ENCODE results near the gene TMEM59L. TPM values are rescaled to one million over a fixed set of nuclear protein-coding genes. Genes with fewer than 3 reads are reported as not detected.

Gene TMEM59L
- total RNA-seq, 2 donors from 2014 or later = not detected

DNA sequence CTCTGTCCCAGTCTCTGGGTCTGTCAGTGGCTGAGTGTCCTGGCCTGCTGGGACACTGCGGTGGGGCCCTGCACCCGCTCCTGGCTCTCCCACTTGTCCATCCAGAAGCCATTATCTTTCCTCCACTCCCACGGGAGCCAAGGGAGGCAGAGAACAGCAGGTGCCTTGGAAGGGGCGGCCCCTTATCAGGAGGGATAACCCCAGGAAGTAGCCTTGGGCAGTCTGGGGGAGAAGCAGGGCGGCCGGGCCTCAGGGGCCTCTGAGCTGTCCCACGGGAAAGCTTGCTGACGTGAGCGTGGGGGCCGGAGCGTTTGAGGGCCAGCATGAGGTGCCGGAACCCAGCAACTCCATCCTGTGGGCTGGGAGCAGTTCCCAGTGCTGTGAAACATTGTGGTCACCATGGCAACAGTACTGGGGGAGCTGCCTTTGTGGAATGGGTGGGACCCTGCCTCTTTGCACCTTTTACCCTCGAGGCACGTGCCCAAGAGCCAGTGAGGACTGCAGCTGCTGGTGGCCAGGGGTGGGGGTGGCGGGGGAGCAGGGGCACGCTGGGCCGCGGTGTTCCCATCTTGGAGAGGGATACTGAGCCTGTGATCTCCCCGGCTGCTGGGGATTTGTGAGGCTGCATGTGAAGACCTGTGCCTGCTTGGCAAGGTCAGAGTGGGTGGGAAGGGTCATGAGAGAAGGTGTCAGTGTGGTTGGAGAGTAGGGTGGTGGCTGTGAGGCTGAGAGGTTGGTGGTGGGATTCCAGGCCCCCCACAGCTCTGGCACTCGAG, 45.1 kb downstream of the TMEM59L start:
- Mint-ChIP-seq H3K4me3 (no peak overlapping the region), H3K36me3 (no peaks in the 10 kb centered on the region), H3K9me3 (no peaks in the 10 kb centered on the region), H3K27ac (no peak overlapping the region), H3K27me3 (no peaks in the 10 kb centered on the region), H3K4me1 (ENCODE audit: low read depth in 2 of 2) (peaks cover 23 to 27% of the 10 kb centered on the region in 2 donors)
- DNase-seq (ENCODE audit: low spot score) (no peak), ATAC-seq (no peak)

DNA sequence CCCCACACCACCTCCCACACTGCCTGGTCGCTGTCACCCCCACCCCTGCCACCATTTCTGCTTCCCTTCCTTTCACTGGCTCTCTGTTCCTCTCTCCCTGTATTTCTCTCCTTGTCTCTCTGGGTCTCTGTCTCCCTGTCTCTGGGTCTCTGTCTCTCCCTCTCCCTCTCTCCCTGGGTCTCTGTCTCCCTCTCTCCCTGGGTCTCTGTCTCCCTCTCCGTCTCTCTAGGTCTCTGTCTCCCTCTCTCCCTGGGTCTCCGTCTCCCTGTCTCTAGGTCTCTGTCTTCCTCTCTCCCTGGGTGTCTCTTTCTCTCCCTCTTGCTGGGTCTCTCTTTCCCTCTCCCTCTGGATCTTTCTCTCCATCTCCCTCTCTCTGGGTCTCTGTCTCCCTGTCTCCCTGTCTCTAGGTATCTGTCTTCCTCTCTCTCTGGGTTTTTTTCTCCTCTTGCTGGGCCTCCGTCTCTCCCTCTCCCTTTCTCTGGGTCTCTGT, 45.7 kb downstream of the TMEM59L start:
- H3K27me3 Mint-ChIP-seq = no peaks in the 10 kb centered on the region
- no peaks in the 10 kb centered on the region for H3K36me3 Mint-ChIP-seq
- ATAC-seq = no peak
- no peak for DNase-seq (ENCODE audit: low spot score)
- H3K27ac Mint-ChIP-seq = no peak overlapping the region
- no peaks in the 10 kb centered on the region for H3K9me3 Mint-ChIP-seq
- H3K4me1 Mint-ChIP-seq (ENCODE audit: low read depth in 2 of 2) = peaks cover 23 to 27% of the 10 kb centered on the region in 2 donors
- no peak overlapping the region for H3K4me3 Mint-ChIP-seq

DNA sequence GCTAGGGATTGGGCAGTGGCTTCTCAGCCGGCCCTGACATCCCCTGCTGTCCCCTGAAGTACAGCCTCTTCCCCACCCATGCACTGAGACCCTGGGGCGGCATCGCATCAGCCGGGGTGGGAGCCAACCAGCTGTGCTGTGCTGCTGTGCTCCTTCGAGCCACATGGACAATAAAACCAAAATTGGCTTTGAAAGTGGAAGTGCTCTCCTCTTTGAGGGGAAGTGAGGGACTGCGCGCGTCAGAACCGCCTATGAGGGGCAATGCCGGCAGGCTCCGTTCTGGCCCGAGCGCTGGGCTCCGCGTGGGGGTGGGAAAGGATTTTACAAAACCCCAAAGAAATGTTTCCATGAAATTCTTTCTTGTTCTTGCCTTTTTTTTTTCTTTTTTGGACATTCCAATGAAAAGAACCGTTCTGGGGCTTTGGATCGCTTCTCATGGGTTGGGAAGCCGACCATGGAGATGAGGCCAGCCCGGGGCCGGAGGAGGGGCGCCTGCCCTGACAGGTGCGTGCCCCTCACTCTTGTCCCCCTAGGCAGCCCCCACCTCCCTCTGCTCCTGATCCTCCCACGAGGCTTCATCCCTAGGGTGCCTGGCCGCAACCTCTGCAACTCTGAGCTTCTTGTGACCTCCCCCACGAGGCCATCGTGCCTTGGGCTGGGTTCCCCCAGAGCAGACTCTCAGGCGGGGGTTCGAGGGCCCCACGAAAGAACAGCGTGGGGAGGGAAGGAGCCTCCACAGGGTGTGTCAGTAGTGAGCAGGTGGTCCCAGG, 46.8 kb downstream of the TMEM59L start:
- H3K27ac Mint-ChIP-seq = no peak overlapping the region
- no peaks in the 10 kb centered on the region for H3K27me3 Mint-ChIP-seq
- DNase-seq (ENCODE audit: low spot score) (no peak), ATAC-seq (no peak)
- H3K4me1 Mint-ChIP-seq (ENCODE audit: low read depth in 2 of 2) = peaks cover 19 to 26% of the 10 kb centered on the region in 2 donors
- H3K36me3 Mint-ChIP-seq = no peaks in the 10 kb centered on the region
- no peaks in the 10 kb centered on the region for H3K9me3 Mint-ChIP-seq
- H3K4me3 Mint-ChIP-seq = no peak overlapping the region

DNA sequence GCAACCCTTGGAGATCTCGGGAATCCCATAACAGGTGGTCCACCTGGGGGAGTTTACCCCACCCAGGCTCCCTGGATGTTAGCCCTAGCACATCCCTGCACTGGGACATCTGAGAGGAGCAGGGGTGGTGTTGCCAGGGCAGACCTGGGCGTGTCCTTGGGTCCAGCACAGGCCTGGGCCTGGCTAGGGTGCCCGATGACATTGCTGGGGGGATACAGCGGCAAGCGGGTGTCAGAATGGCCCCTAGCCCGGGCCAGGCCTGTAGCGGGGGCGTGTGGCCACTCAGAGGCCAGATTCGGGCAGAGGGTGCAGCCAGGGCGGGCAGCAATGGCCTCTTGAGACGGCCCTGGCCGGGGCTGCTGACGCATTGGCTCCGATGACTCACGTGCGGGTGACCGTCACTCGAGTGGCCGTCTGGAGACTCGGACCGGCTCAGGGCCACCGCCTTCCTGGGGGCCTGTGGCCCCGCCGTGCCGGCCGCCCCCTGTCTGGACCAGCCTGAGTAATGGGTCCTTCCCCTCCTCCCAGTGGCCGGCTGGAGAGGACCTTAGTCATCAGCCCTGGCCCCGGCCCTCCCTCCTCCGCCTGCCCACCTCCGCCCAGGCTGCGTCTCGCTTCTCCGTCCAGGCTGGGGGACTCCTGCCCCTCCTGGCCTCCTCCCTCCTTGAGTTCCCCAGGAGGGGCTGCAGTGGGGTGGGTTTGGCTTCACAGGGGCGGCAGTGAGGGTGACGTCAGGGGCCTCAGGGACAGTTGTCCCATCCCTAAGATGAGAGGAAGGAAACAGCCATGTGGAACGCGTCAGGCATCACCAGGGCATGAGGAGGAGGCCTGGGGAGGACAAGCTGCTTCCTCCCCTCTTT, 47.6 kb downstream of the TMEM59L start:
- no peaks in the 10 kb centered on the region for H3K27me3 Mint-ChIP-seq
- no peak overlapping the region for H3K4me3 Mint-ChIP-seq
- H3K9me3 Mint-ChIP-seq = no peaks in the 10 kb centered on the region
- DNase-seq (ENCODE audit: low spot score) (no peak), ATAC-seq (no peak)
- no peak overlapping the region for H3K27ac Mint-ChIP-seq
- peaks cover 19 to 23% of the 10 kb centered on the region in 2 donors for H3K4me1 Mint-ChIP-seq (ENCODE audit: low read depth in 2 of 2)
- no peaks in the 10 kb centered on the region for H3K36me3 Mint-ChIP-seq

DNA sequence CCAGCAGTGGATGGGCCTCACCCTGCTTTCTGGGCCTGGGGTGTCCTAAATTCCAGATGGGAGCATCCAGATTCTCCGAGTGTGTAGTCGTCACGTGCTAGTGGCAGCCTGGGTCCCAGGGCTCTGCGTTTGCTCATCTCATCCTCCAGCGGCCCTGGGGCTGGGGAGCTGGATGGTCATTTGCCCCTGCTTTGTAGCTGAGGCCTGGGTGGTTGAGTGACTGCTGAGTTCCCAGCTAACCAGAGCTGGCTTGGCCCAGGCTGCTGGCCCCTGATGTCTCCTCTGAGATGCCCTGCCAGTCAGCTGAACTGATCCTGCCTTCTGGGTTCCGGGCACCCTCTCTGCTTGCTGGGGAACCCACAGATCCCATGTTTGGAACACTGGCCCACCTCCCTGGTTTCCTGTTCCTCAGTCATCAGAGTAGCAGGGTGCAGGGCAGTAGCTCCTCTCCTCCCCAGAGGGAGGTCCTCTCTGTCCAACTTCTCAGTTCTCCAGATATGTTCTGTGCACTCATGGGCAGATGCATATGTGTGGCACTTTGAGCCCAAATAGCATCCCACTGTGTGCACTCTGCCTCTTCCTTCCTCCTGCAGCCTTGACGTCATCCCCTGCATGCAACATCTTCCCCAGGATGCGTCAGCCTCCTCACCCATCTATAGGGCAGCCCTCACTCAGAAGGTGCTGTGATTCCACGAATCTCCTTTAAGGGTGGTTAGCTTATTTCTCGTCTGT, 48.4 kb downstream of the TMEM59L start:
- Mint-ChIP-seq H3K27me3 (no peaks in the 10 kb centered on the region), H3K4me3 (no peak overlapping the region), H3K27ac (no peak overlapping the region), H3K4me1 (ENCODE audit: low read depth in 2 of 2) (peaks cover 19 to 23% of the 10 kb centered on the region in 2 donors), H3K9me3 (no peaks in the 10 kb centered on the region), H3K36me3 (no peaks in the 10 kb centered on the region)
- no peak for DNase-seq (ENCODE audit: low spot score)
- ATAC-seq = no peak

DNA sequence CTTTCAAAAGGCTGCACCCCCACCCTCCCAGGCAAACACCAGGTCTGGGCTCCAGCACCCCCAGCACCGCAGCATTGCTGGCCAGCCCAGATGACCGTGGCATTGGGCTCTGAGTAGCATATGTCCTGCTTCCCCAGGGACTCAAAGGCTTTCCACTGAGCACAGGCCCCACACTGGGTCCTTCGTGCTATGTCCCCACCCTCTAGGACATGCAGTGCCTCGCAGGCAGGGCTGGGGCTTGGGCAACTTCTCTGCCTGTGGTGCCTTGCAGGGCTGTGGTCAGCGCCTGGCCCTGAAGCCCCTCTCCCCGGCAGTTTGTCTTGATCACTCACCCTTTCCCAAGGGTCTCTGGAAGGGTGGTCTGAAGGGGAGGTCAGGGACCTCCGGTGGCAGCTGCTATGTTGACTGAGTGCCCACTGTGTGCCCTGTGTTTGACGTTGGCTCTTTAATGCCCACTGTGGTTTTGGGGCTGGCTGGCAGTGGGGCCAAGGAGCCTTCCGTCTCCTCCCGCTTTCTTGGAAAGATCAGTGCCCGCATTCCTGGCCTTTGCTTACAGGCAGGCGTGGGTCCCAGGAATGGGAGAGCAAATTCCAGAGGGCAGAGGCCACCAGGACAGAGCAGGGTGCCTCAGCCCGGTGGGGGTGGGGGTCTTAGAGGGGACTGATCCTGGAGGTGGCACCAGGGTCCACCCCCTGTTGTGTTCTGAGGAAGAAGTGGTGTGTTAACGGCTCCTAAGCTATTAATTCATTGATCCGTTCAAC, 50.5 kb downstream of the TMEM59L start:
- Mint-ChIP-seq H3K36me3 (no peaks in the 10 kb centered on the region), H3K27me3 (no peaks in the 10 kb centered on the region), H3K9me3 (no peaks in the 10 kb centered on the region), H3K4me1 (ENCODE audit: low read depth in 2 of 2) (peaks cover 12% of the 10 kb centered on the region in 2 donors), H3K4me3 (no peak overlapping the region), H3K27ac (no peak overlapping the region)
- no peak for DNase-seq (ENCODE audit: low spot score)
- ATAC-seq = no peak

DNA sequence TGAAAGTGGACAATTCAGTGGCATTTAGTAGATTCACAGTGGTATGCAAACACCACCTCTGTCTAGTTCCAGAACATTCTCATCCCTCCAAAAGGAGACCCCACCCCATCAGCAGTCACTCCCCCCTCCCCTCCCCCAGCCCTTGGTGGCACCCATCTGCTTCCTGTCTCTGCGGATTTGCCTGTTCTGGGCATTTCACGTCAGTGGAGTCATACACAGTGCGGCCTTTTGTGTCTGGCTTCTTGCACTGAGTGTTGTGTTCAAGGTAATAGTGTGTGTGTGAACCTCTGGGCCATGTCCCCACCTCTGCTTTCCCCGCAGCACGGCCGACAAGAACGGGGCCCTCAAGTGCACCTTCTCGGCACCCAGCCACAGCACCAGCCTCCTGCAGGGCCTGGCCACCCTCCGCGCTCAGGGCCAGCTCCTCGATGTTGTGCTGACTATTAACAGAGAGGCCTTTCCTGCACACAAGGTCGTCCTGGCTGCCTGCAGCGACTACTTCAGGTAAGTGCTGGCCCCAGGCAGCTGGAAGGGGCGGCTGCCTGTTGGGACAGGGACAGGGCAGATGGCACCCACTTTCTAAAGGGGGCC, 51.4 kb downstream of the TMEM59L start:
- DNase-seq (ENCODE audit: low spot score) (no peak), ATAC-seq (peak in 1 of 2 donors; percentile 34)
- Mint-ChIP-seq H3K27ac (no peak overlapping the region), H3K36me3 (no peaks in the 10 kb centered on the region), H3K9me3 (no peaks in the 10 kb centered on the region), H3K4me1 (ENCODE audit: low read depth in 2 of 2) (peaks cover 4 to 5% of the 10 kb centered on the region in 2 donors), H3K27me3 (no peaks in the 10 kb centered on the region), H3K4me3 (no peak overlapping the region)

DNA sequence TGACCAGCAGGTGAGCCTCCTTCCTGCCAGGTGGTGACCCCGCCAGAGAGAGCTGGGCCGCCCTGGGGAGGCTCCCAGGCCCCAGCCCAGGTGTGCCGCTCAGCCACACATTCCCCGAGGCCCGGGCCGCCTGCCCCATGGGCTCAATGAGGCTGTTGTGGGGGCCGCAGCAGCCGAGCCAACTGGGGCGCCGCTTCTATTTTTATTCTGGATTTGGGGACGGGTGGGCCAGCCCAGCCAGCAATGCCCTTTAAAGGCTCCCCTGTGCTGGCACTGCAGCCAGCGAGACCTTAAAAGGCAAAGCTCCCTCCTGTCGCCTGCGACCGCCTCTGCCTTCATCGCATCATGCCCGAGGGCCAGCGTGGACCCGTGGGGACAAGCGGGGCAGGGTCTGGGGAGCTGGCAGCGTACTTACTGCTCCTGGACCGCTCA, 53.1 kb downstream of the TMEM59L start:
- no peak overlapping the region for H3K27ac Mint-ChIP-seq

DNA sequence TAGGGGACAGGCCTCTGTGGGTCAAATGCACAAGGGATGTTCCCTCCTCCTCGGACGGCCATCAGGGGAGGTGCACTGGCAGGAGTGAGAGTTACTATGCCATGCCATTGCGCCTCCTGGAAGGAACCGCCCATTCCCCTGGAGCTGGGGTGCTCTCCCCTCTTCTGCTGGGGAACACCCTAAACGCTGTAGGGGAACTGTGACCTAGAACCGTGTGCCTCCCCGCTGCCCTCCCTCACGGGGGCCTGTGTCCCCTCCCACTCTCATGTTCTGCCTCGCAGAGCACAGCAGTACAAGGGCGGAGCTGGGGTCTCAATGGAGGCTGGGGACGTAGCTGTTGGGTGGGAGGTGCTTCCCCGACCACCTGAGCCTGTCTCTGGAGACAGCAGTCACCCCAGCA, 53.6 kb downstream of the TMEM59L start:
- no peak overlapping the region for H3K4me3 Mint-ChIP-seq
- H3K27me3 Mint-ChIP-seq = no peaks in the 10 kb centered on the region
- ATAC-seq = no peak
- H3K27ac Mint-ChIP-seq = no peak overlapping the region
- no peaks in the 10 kb centered on the region for H3K9me3 Mint-ChIP-seq
- H3K36me3 Mint-ChIP-seq = no peaks in the 10 kb centered on the region
- peaks cover 0 to 7% of the 10 kb centered on the region in 2 donors for H3K4me1 Mint-ChIP-seq (ENCODE audit: low read depth in 2 of 2)
- DNase-seq (ENCODE audit: low spot score) = no peak

More for the DNA sequence above, 53.1 kb downstream of the TMEM59L start:
- H3K4me1 Mint-ChIP-seq (ENCODE audit: low read depth in 2 of 2) = peaks cover 0 to 7% of the 10 kb centered on the region in 2 donors
- H3K9me3 Mint-ChIP-seq = no peaks in the 10 kb centered on the region
- DNase-seq (ENCODE audit: low spot score) (no peak), ATAC-seq (no peak)
- H3K4me3 Mint-ChIP-seq = no peak overlapping the region
- no peaks in the 10 kb centered on the region for H3K36me3 Mint-ChIP-seq
- no peaks in the 10 kb centered on the region for H3K27me3 Mint-ChIP-seq

DNA sequence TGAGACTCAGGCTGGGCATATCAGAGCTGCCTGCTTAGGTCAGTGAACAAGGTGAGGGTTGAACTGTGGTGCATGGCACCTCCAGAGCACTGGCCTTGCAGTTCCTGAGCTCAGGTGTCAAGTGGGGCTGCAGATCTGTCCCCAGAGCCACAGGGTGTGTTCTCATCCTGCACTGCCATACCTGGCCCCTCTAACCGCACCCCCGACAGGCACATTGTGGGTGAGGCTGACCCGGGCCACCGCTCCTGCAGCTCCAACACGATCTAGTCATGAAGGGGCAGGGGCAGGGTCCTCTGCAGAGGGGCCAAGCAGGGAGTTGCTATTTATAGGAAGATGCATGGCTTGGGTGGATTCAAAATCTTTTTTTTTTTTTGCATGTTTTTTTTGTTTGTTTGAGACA, 54.1 kb downstream of the TMEM59L start:
- Mint-ChIP-seq H3K9me3 (no peaks in the 10 kb centered on the region), H3K27me3 (no peaks in the 10 kb centered on the region), H3K36me3 (no peaks in the 10 kb centered on the region), H3K27ac (no peak overlapping the region), H3K4me3 (no peak overlapping the region), H3K4me1 (ENCODE audit: low read depth in 2 of 2) (peaks cover 0 to 4% of the 10 kb centered on the region in 2 donors)
- no peak for ATAC-seq
- DNase-seq (ENCODE audit: low spot score) = no peak

DNA sequence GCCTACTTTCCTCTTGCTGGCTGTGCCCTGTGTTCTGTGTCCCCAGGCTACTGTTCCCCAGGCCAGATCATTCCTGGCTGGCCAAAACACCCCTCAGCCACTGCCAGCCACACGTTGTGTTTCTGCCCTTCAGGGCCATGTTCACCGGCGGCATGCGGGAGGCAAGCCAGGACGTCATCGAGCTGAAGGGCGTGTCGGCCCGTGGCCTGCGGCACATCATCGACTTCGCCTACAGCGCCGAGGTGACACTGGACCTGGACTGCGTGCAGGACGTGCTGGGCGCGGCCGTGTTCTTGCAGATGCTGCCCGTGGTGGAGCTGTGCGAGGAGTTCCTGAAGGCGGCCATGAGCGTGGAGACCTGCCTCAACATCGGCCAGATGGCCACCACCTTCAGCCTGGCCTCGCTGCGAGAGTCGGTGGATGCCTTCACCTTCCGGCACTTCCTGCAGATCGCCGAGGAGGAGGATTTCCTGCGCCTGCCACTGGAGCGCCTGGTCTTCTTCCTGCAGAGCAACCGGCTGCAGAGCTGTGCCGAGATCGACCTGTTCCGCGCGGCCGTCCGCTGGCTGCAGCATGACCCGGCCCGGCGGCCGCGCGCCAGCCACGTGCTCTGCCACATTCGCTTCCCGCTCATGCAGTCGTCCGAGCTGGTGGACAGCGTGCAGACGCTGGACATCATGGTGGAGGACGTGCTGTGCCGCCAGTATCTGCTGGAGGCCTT, 55.0 kb downstream of the TMEM59L start:
- Mint-ChIP-seq H3K4me3 (no peak overlapping the region), H3K27ac (no peak overlapping the region), H3K4me1 (ENCODE audit: low read depth in 2 of 2) (peaks cover 0 to 4% of the 10 kb centered on the region in 2 donors), H3K36me3 (no peaks in the 10 kb centered on the region), H3K9me3 (no peaks in the 10 kb centered on the region), H3K27me3 (no peaks in the 10 kb centered on the region)
- DNase-seq (ENCODE audit: low spot score) (no peak), ATAC-seq (no peak)

DNA sequence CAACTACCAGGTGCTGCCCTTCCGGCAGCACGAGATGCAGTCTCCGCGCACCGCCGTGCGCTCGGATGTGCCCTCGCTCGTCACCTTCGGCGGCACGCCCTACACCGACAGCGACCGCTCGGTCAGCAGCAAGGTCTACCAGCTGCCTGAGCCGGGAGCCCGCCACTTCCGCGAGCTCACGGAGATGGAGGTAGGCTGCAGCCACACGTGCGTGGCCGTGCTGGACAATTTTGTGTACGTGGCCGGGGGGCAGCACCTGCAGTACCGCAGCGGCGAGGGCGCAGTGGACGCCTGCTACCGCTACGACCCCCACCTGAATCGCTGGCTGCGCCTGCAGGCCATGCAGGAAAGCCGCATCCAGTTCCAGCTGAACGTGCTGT, 55.6 kb downstream of the TMEM59L start:
- no peak for DNase-seq (ENCODE audit: low spot score)
- Mint-ChIP-seq H3K9me3 (no peaks in the 10 kb centered on the region), H3K4me1 (ENCODE audit: low read depth in 2 of 2) (peaks cover 0 to 4% of the 10 kb centered on the region in 2 donors), H3K36me3 (no peaks in the 10 kb centered on the region), H3K27me3 (no peaks in the 10 kb centered on the region), H3K4me3 (no peak overlapping the region), H3K27ac (no peak overlapping the region)
- no peak for ATAC-seq

All from natural killer cell treated with Interleukin-12 subunit alpha and Interleukin-12 subunit beta and Interleukin-15 and Interleukin-18, amount 100 ng/mL, for 72 hours (primary cell).